Neural cell (in vitro differentiated cells): ENCODE measurements around the gene ABCB4.
"Not testable (repeated sequence)": the region's sequence is repeated elsewhere in the genome, so short reads cannot be mapped to it uniquely, and the experiment has no call there.

Experiments used
- CTCF ChIP-seq: fragments of 450-650 bp; IDR thresholded peaks from 2 replicates; pipeline ENCODE4 v1.5.1; 2014; ENCODE audit warnings: antibody characterized with exemption, mild to moderate bottlenecking, moderate library complexity; ENCODE audit not compliant: poor library complexity, severe bottlenecking
- POLR2AphosphoS5 ChIP-seq: IDR thresholded peaks from 2 replicates; pipeline ENCODE4 v1.6.1; 2012

- not testable (repeated sequence) for TF ChIP-seq CTCF, POLR2AphosphoS5
Observed at GRCh38 chr7:87460444-87460843, 15.0 kb downstream of the ABCB4 start.
